Neural progenitor cell (in vitro differentiated cells): Measurements from ENCODE around the gene THRAP3. TPM values are rescaled to one million over a fixed set of nuclear protein-coding genes. Genes with fewer than 3 reads are reported as not detected.
A peak's percentile ranks its signal among the peaks of the same experiment; 100 is the strongest.

Experiments used
- DNase-seq: peaks from one replicate; pipeline ENCODE4 v3.0.0-alpha.2; 2016; ENCODE audit warnings: low spot score
- H2AFZ ChIP-seq: fragments of 200-600 bp; sonication (generic); replicated peaks from 2 replicates; pipeline ENCODE4 v1.6.1; 2016; ENCODE audit warnings: antibody characterized with exemption
- H3F3A ChIP-seq: fragments of 200-600 bp; sonication (generic); 2 replicates; pipeline ENCODE4 v1.6.1; 2016; ENCODE audit warnings: antibody characterized with exemption, low read depth
- H3K27ac ChIP-seq: fragments of 200-600 bp; sonication (generic); 2 replicates; pipeline ENCODE4 v1.5.1; 2016; ENCODE audit warnings: mild to moderate bottlenecking
- H3K27me3 ChIP-seq: fragments of 200-600 bp; sonication (generic); 2 replicates; pipeline ENCODE4 v1.6.1; 2016; ENCODE audit warnings: mild to moderate bottlenecking, moderate library complexity
- H3K36me3 ChIP-seq: fragments of 200-600 bp; sonication (generic); 2 replicates; pipeline ENCODE4 v1.5.1; 2016
- H3K4me1 ChIP-seq: fragments of 200-600 bp; sonication (generic); 2 replicates; pipeline ENCODE4 v1.6.1; 2016; ENCODE audit warnings: mixed run types
- H3K4me2 ChIP-seq: fragments of 200-600 bp; sonication (generic); 2 replicates; pipeline ENCODE4 v1.6.1; 2016
- H3K4me3 ChIP-seq: fragments of 200-600 bp; sonication (generic); 2 replicates; pipeline ENCODE4 v1.5.1; 2016
- H3K79me2 ChIP-seq: fragments of 200-600 bp; sonication (generic); 2 replicates; pipeline ENCODE4 v1.6.1; 2016; ENCODE audit warnings: low read depth
- H3K9ac ChIP-seq: fragments of 200-600 bp; sonication (generic); 2 replicates; pipeline ENCODE4 v1.6.1; 2016
- H3K9me3 ChIP-seq: fragments of 200-600 bp; sonication (generic); 2 replicates; pipeline ENCODE4 v1.5.1; 2016; ENCODE audit warnings: low read depth
- H4K20me1 ChIP-seq: fragments of 200-600 bp; sonication (generic); 2 replicates; pipeline ENCODE4 v1.6.1; 2016; ENCODE audit warnings: low read depth
- H3K27ac Mint-ChIP-seq: 3 replicates; pipeline ENCODE4 v1.8.0; 2021; ENCODE audit warnings: mixed read lengths
- H3K27me3 Mint-ChIP-seq: 2 replicates; pipeline ENCODE4 v1.8.0; 2022; ENCODE audit warnings: low read depth, mild to moderate bottlenecking, inconsistent platforms, moderate library complexity, mixed read lengths; ENCODE audit not compliant: insufficient read depth
- H3K36me3 Mint-ChIP-seq: 3 replicates; pipeline ENCODE4 v1.8.0; 2021; ENCODE audit warnings: mixed read lengths
- H3K4me1 Mint-ChIP-seq: 3 replicates; pipeline ENCODE4 v1.8.0; 2021; ENCODE audit warnings: mixed read lengths
- H3K4me3 Mint-ChIP-seq: 3 replicates; pipeline ENCODE4 v1.8.0; 2021; ENCODE audit warnings: mild to moderate bottlenecking, moderate library complexity, mixed read lengths
- H3K9me3 Mint-ChIP-seq: 3 replicates; pipeline ENCODE4 v1.8.0; 2020; ENCODE audit warnings: mixed read lengths
- CTCF ChIP-seq: fragments of 200-600 bp; sonication (generic); IDR thresholded peaks from 2 replicates; pipeline ENCODE4 v1.5.1; 2017; ENCODE audit warnings: antibody characterized with exemption, mild to moderate bottlenecking
- EZH2 ChIP-seq: fragments of 200-600 bp; sonication (generic); IDR thresholded peaks from 2 replicates; pipeline ENCODE4 v1.6.1; 2017; ENCODE audit warnings: antibody characterized with exemption, mild to moderate bottlenecking, moderate library complexity
- EZH2phosphoT487 ChIP-seq: fragments of 200-600 bp; sonication (generic); IDR thresholded peaks from 2 replicates; pipeline ENCODE4 v1.6.1; 2017; ENCODE audit warnings: antibody characterized with exemption
- total RNA-seq: library from RNA; depleted of rRNA; stranded (reverse); fragments of >200 nt; gene quantifications from 2 replicates; pipeline ENCODE4 v1.2.3, GENCODE V29; 2015; ENCODE audit warnings: low replicate concordance

Gene THRAP3
- total RNA-seq, 1 donor from 2014 or later: 138 TPM

GRCh38 chr1:36306902-36307456, 82.7 kb downstream of the THRAP3 start:
- Histone ChIP-seq H2AFZ (peak overlapping the region; percentile 87), H3K9me3 (no peaks in the 10 kb centered on the region), H3K79me2 (peaks cover 6% of the 10 kb centered on the region), H3F3A (peaks cover 27% of the 10 kb centered on the region), H3K4me3 (peak overlapping the region; percentile 80), H3K4me2 (peak overlapping the region; percentile 91), H3K4me1 (peaks cover 11% of the 10 kb centered on the region), H3K36me3 (no peaks in the 10 kb centered on the region), H3K9ac (no peak overlapping the region), H3K27ac (no peak overlapping the region), H3K27me3 (no peaks in the 10 kb centered on the region), H4K20me1 (peaks cover 22% of the 10 kb centered on the region)
- H3K27ac Mint-ChIP-seq: no peak overlapping the region
- DNase-seq: peak; percentile 99
- TF ChIP-seq EZH2 (peak; percentile 5), CTCF (no peak), EZH2phosphoT487 (no peak)
- H3K27me3 Mint-ChIP-seq: peaks cover 2% of the 10 kb centered on the region
- H3K4me3 Mint-ChIP-seq: peak overlapping the region; percentile 91
- no peaks in the 10 kb centered on the region for H3K9me3 Mint-ChIP-seq
- peaks cover 16% of the 10 kb centered on the region for H3K4me1 Mint-ChIP-seq
- peaks cover 12% of the 10 kb centered on the region for H3K36me3 Mint-ChIP-seq

GRCh38 chr1:36307601-36308330, 83.5 kb downstream of the THRAP3 start:
- Histone ChIP-seq H3K9ac (no peak overlapping the region), H3K27me3 (no peaks in the 10 kb centered on the region), H3K27ac (no peak overlapping the region), H3K79me2 (peaks cover 6% of the 10 kb centered on the region), H3K36me3 (no peaks in the 10 kb centered on the region), H3F3A (peaks cover 23% of the 10 kb centered on the region), H3K4me1 (peaks cover 11% of the 10 kb centered on the region), H3K4me3 (peak overlapping the region; percentile 80), H4K20me1 (peaks cover 22% of the 10 kb centered on the region), H2AFZ (no peak overlapping the region), H3K9me3 (no peaks in the 10 kb centered on the region), H3K4me2 (peak overlapping the region; percentile 91)
- peak overlapping the region; percentile 91 for H3K4me3 Mint-ChIP-seq
- no peaks in the 10 kb centered on the region for H3K9me3 Mint-ChIP-seq
- H3K27ac Mint-ChIP-seq: no peak overlapping the region
- peaks cover 8% of the 10 kb centered on the region for H3K36me3 Mint-ChIP-seq
- no peak for DNase-seq
- H3K27me3 Mint-ChIP-seq: peaks cover 2% of the 10 kb centered on the region
- H3K4me1 Mint-ChIP-seq: peaks cover 16% of the 10 kb centered on the region
- TF ChIP-seq CTCF (no peak), EZH2 (no peak), EZH2phosphoT487 (no peak)

GRCh38 chr1:36309397-36309796, 85.2 kb downstream of the THRAP3 start:
- Histone ChIP-seq H3F3A (peaks cover 22% of the 10 kb centered on the region), H3K4me3 (no peak overlapping the region), H4K20me1 (peaks cover 22% of the 10 kb centered on the region), H3K4me2 (no peak overlapping the region), H3K9ac (no peak overlapping the region), H2AFZ (no peak overlapping the region), H3K9me3 (no peaks in the 10 kb centered on the region), H3K36me3 (no peaks in the 10 kb centered on the region), H3K27me3 (no peaks in the 10 kb centered on the region), H3K4me1 (peaks cover 11% of the 10 kb centered on the region), H3K79me2 (peaks cover 6% of the 10 kb centered on the region), H3K27ac (no peak overlapping the region)
- no peak overlapping the region for H3K27ac Mint-ChIP-seq
- H3K4me3 Mint-ChIP-seq: no peak overlapping the region
- peaks cover 7% of the 10 kb centered on the region for H3K36me3 Mint-ChIP-seq
- TF ChIP-seq EZH2phosphoT487 (no peak), EZH2 (no peak), CTCF (no peak)
- no peak for DNase-seq
- H3K4me1 Mint-ChIP-seq: peaks cover 16% of the 10 kb centered on the region
- peaks cover 2% of the 10 kb centered on the region for H3K27me3 Mint-ChIP-seq
- no peaks in the 10 kb centered on the region for H3K9me3 Mint-ChIP-seq
